HepG2 (cell line): ENCODE measurements around the gene EIF3B. TPM values are rescaled to one million over a fixed set of nuclear protein-coding genes. Genes with fewer than 3 reads are reported as not detected.

Experiments used
- ATAC-seq: fragments of 200-7000 bp; cut with Tn5 transposase; 3 replicates; pipeline ENCODE4 v1.9.1; 2020; ENCODE audit warnings: mild to moderate bottlenecking, moderate library complexity
- BruUV-seq: library from RNA; stranded (reverse); fragments of 400-500 nt; replicated peaks from 2 replicates; lab custom pipeline; 2021; lab: Mats Ljungman, UMichigan
- CTCF ChIA-PET: fragments of 300-600 bp; formaldehyde crosslinking; extraction: SDS; loops from one replicate; lab custom pipeline; 2021; ENCODE audit warnings: low total read pairs, inconsistent platforms, low intra/inter-chr PET ratio; lab: Yijun Ruan, JAX
- POLR2A ChIA-PET: fragments of 350-600 bp; sonication (Branson Sonifier 250); formaldehyde crosslinking; loops from one replicate; lab custom pipeline; 2020; ENCODE audit warnings: antibody characterized with exemption, inconsistent platforms; lab: Yijun Ruan, JAX
- DNase-seq: peaks from one replicate; pipeline ENCODE4 v3.0.0-alpha.2; 2015; ENCODE audit warnings: low spot score
- FAIRE-seq: peaks from 3 replicates; lab custom pipeline; 2011; peaks lifted over from hg19 to GRCh38; lab: Jason Lieb, UNC
- H2AFZ ChIP-seq: one replicate; pipeline ENCODE4 v1.6.1; 2011; ENCODE audit warnings: low read length, inconsistent platforms
- H3K27ac ChIP-seq: fragments of 300-600 bp; 3 replicates; pipeline ENCODE4 v1.8.0; 2011; ENCODE audit warnings: mixed run types, mild to moderate bottlenecking, mixed read lengths, low read length, inconsistent platforms; ENCODE audit not compliant: insufficient read depth; ENCODE audit errors: extremely low read length
- H3K27me3 ChIP-seq, 2 experiments: fragments of 200-600 bp in 1 of 2; 2 replicates in 1 of 2; 3 replicates in 1 of 2; pipeline versions ENCODE4 v1.6.0 to v1.8.0; 2011; ENCODE audit warnings: low read length in 2 of 2, mild to moderate bottlenecking in 2 of 2, moderate library complexity in 2 of 2, inconsistent platforms in 1 of 2; ENCODE audit not compliant: insufficient read depth in 2 of 2, control insufficient read depth in 1 of 2
- H3K36me3 ChIP-seq, 2 experiments: fragments of 200-600 bp in 1 of 2; replicated peaks in 1 of 2; 2 replicates in 1 of 2; 3 replicates in 1 of 2; pipeline versions ENCODE4 v1.5.1 to v1.8.0; 2011; ENCODE audit warnings: low read length in 2 of 2, inconsistent platforms in 1 of 2; ENCODE audit not compliant: insufficient read depth in 2 of 2, control insufficient read depth in 1 of 2
- H3K4me1 ChIP-seq: 2 replicates; pipeline ENCODE4 v1.5.1; 2012; ENCODE audit warnings: low read length, inconsistent platforms; ENCODE audit not compliant: insufficient read depth
- H3K4me2 ChIP-seq: 2 replicates; pipeline ENCODE4 v1.6.0; 2011; ENCODE audit warnings: low read depth, low read length, inconsistent platforms
- H3K4me3 ChIP-seq, 3 experiments: fragments of 200-600 bp in 1 of 3; sonication (generic), shearing (Covaris generic) in 1 of 3; replicated peaks in 1 of 3; 2 replicates each; pipeline ENCODE4 v1.5.1; 2011 to 2016; ENCODE audit warnings: low read length in 3 of 3, inconsistent platforms in 2 of 3, low read depth in 2 of 3, mild to moderate bottlenecking in 2 of 3, control low read depth in 1 of 3, mixed read lengths in 1 of 3; ENCODE audit not compliant: insufficient read depth in 1 of 3
- H3K79me2 ChIP-seq: one replicate; pipeline ENCODE4 v1.6.1; 2011; ENCODE audit warnings: low read length, inconsistent platforms; ENCODE audit not compliant: insufficient read depth
- H3K9ac ChIP-seq: 2 replicates; pipeline ENCODE4 v1.6.0; 2011; ENCODE audit warnings: mild to moderate bottlenecking, low read depth, low read length, inconsistent platforms; ENCODE audit not compliant: insufficient read depth
- H3K9me3 ChIP-seq: 2 replicates; pipeline ENCODE4 v1.5.1; 2012; ENCODE audit warnings: mild to moderate bottlenecking, low read length
- H4K20me1 ChIP-seq: 2 replicates; pipeline ENCODE4 v1.6.0; 2011; ENCODE audit warnings: inconsistent platforms, mild to moderate bottlenecking, low read length, moderate library complexity; ENCODE audit not compliant: insufficient read depth
- FOSL1 ChIP-seq: sonication (generic); formaldehyde crosslinking; IDR thresholded peaks from 2 replicates; pipeline ENCODE4 v1.9.0; 2021; ENCODE audit warnings: missing genetic modification reagents, borderline replicate concordance
- KDM5B ChIP-seq: sonication (generic); formaldehyde crosslinking; IDR thresholded peaks from 2 replicates; pipeline ENCODE4 v1.4.0; 2020; ENCODE audit warnings: missing genetic modification reagents, mild to moderate bottlenecking, borderline replicate concordance
- MYC ChIP-seq: sonication (generic); formaldehyde crosslinking; IDR thresholded peaks from 2 replicates; pipeline ENCODE4 v1.9.0; 2021; ENCODE audit warnings: missing genetic modification reagents, borderline replicate concordance
- NFKB2 ChIP-seq: sonication (generic); formaldehyde crosslinking; IDR thresholded peaks from 2 replicates; pipeline ENCODE4 v1.4.0; 2020; ENCODE audit warnings: missing genetic modification reagents, borderline replicate concordance
- SRSF9 ChIP-seq: fragments of 200-400 bp; formaldehyde crosslinking; IDR thresholded peaks from 2 replicates; pipeline ENCODE4 v1.6.1; 2018; ENCODE audit warnings: borderline replicate concordance, mild to moderate bottlenecking, low read depth, low read length; ENCODE audit not compliant: insufficient read depth, poor library complexity, severe bottlenecking
- ZNF670 ChIP-seq: sonication (generic); formaldehyde crosslinking; IDR thresholded peaks from 2 replicates; pipeline ENCODE4 v1.8.0; 2022; ENCODE audit warnings: mild to moderate bottlenecking, missing genetic modification reagents, borderline replicate concordance
- ZNF691 ChIP-seq: sonication (generic); formaldehyde crosslinking; IDR thresholded peaks from 2 replicates; pipeline ENCODE4 v1.4.0; 2020; ENCODE audit warnings: missing genetic modification reagents, low read depth, mild to moderate bottlenecking, borderline replicate concordance
- ZNF768 ChIP-seq: sonication (generic); formaldehyde crosslinking; IDR thresholded peaks from 2 replicates; pipeline ENCODE4 v1.4.0; 2020; ENCODE audit warnings: missing genetic modification reagents
- ZNF773 ChIP-seq: sonication (generic); formaldehyde crosslinking; IDR thresholded peaks from 2 replicates; pipeline ENCODE4 v1.4.0; 2020; ENCODE audit warnings: missing genetic modification reagents, borderline replicate concordance
- WGBS: methylation state at CpG from one replicate; pipeline ENCODE4 v1.1.6; 2017; ENCODE audit warnings: low lambda C conversion rate; 5-methylcytosine and 5-hydroxymethylcytosine counted together
- in situ Hi-C: cut with HindIII; loops from 2 replicates; pipeline ENCODE4 v1.10.0; 2017; ENCODE audit warnings: low pct_unique_long_range_greater_than_20kb; ENCODE audit not compliant: extremely low pct_ligation_motif_present
- intact Hi-C: fragments of 100-400 bp; cut with micrococcal nuclease; formaldehyde crosslinking; loops from one replicate; pipeline ENCODE4 v1.10.0; 2022; ENCODE audit not compliant: unreplicated experiment
- polyA plus RNA-seq, 8 experiments: library from polyadenylated mRNA; depleted of rRNA in 3 of 8; stranded (reverse) in 7 of 8; unstranded in 1 of 8; fragments of >200 nt; fragmentation: Illumina TruSeq in 4 of 8; extraction: Trizol in 4 of 8; gene quantifications; 2 replicates each; pipeline versions ENCODE4 v1.2.1 to v1.2.3, GENCODE V29; 2011 to 2016; ENCODE audit warnings: low read depth in 4 of 8, missing spikeins in 1 of 8, mixed read lengths in 1 of 8; ENCODE audit not compliant: insufficient read depth in 1 of 8
- total RNA-seq, 5 experiments: library from RNA; depleted of rRNA; stranded (reverse); fragments of >200 nt; fragmentation: Illumina TruSeq; extraction: Trizol; gene quantifications; 2 replicates each; pipeline ENCODE4 v1.2.3, GENCODE V29; 2016; ENCODE audit warnings: low read depth in 1 of 5

Gene EIF3B
- total and polyA plus RNA-seq, 2 of the 13 experiments (the other 11 are each of a cell fraction or from before 2014, with no cell fraction given) = 92.2 to 241 TPM

- H3K4me1 ChIP-seq = peaks cover 12% of the 10 kb centered on the region
- H3K4me2 ChIP-seq = no peak overlapping the region
- no peak for FAIRE-seq
- TF ChIP-seq ZNF670 (CRISPR knock-in tag) (no peak), NFKB2 (no peak), FOSL1 (no peak), SRSF9 (no peak), ZNF773 (CRISPR knock-in tag) (no peak), ZNF768 (CRISPR knock-in tag) (no peak), KDM5B (CRISPR knock-in tag) (no peak), ZNF691 (no peak), MYC (CRISPR knock-in tag) (no peak)
- TF ChIP-seq, all 625 proteins: peak for 0
- in situ Hi-C loops (no loop called here), intact Hi-C loops (no loop called here)
- whole genome bisulfite sequencing = 88% methylated on average over 6 of the region's 6 CpGs
- POLR2A ChIA-PET = interaction anchor here (2.0 kb wide), 1 partner anchor 22 kb away, joined by 6 read pairs; no protein-coding TSS in a partner anchor
- CTCF ChIA-PET = no interaction called here
- no peaks in the 10 kb centered on the region for H4K20me1 ChIP-seq
- H3K36me3 ChIP-seq = no peaks in the 10 kb centered on the region
- no peak overlapping the region for H2AFZ ChIP-seq
- no peaks in the 10 kb centered on the region for H3K27me3 ChIP-seq
- BruUV-seq = no TSS peak
- no peaks in the 10 kb centered on the region for H3K9me3 ChIP-seq
- DNase-seq = no peak
- no peak overlapping the region for H3K9ac ChIP-seq
- no peaks in the 10 kb centered on the region for H3K79me2 ChIP-seq
- ATAC-seq = no peak
- H3K4me3 ChIP-seq = no peak overlapping the region
- H3K27ac ChIP-seq = no peak overlapping the region
Measured at GRCh38 chr7:2331707-2332106, 22.9 kb upstream of the EIF3B start.
